Brain microvascular endothelial cell (primary cell): ENCODE results near the gene SHLD1.

Experiments used
- DNase-seq: peaks from one replicate; pipeline ENCODE4 v3.0.0-alpha.2; 2020
- H3K27ac ChIP-seq: fragments of 250-450 bp; sonication (Bioruptor Pico); 2 replicates; pipeline ENCODE4 v1.5.1; 2020; ENCODE audit warnings: mild to moderate bottlenecking, moderate library complexity
- H3K27me3 ChIP-seq: fragments of 250-450 bp; sonication (Bioruptor Pico); replicated peaks from 2 replicates; pipeline ENCODE4 v1.5.1; 2020; ENCODE audit warnings: mild to moderate bottlenecking
- H3K36me3 ChIP-seq: fragments of 250-450 bp; sonication (Bioruptor Pico); replicated peaks from 2 replicates; pipeline ENCODE4 v1.5.1; 2020; ENCODE audit warnings: mild to moderate bottlenecking
- H3K4me3 ChIP-seq: 2 replicates; pipeline ENCODE4 v1.5.1; 2011; ENCODE audit warnings: low read depth, mild to moderate bottlenecking, control low read depth, low read length, moderate library complexity
- CTCF ChIP-seq: IDR thresholded peaks from 2 replicates; pipeline ENCODE4 v1.5.1; 2011; ENCODE audit warnings: low read depth, mild to moderate bottlenecking, moderate library complexity, low read length, control low read depth, inconsistent platforms; ENCODE audit errors: missing control alignments
- in situ Hi-C: cut with HindIII; loops from 2 replicates; pipeline ENCODE4 v1.10.0; 2017; ENCODE audit warnings: low sequenced_read_pairs, low pct_ligation_motif_present

The SHLD1 gene

GRCh38 chr20:5714261-5715041 lies 35.8 kb upstream of the SHLD1 start:
- Histone ChIP-seq H3K4me3 (no peak overlapping the region), H3K27ac (no peak overlapping the region), H3K36me3 (no peaks in the 10 kb centered on the region), H3K27me3 (no peaks in the 10 kb centered on the region)
- in situ Hi-C loops: no loop called here
- peak; percentile 65 for DNase-seq
- no peak for TF ChIP-seq CTCF

GRCh38 chr20:5715071-5715841 lies 34.9 kb upstream of the SHLD1 start:
- in situ Hi-C loops: no loop called here
- H3K27ac ChIP-seq: no peak overlapping the region
- no peak for TF ChIP-seq CTCF
- no peak for DNase-seq
- H3K36me3 ChIP-seq: no peaks in the 10 kb centered on the region
- no peaks in the 10 kb centered on the region for H3K27me3 ChIP-seq
- no peak overlapping the region for H3K4me3 ChIP-seq

GRCh38 chr20:5716953-5717352 lies 33.2 kb upstream of the SHLD1 start:
- in situ Hi-C loops: no loop called here

GRCh38 chr20:5718896-5719595 lies 31.2 kb upstream of the SHLD1 start:
- Histone ChIP-seq H3K27ac (no peak overlapping the region), H3K27me3 (no peaks in the 10 kb centered on the region), H3K4me3 (no peak overlapping the region), H3K36me3 (no peaks in the 10 kb centered on the region)
- no peak for TF ChIP-seq CTCF
- no peak for DNase-seq
- in situ Hi-C loops: no loop called here

More at GRCh38 chr20:5716953-5717352, 33.2 kb upstream of the SHLD1 start:
- H3K27ac ChIP-seq: no peak overlapping the region
- TF ChIP-seq CTCF: no peak
- no peaks in the 10 kb centered on the region for H3K36me3 ChIP-seq
- no peak overlapping the region for H3K4me3 ChIP-seq
- no peaks in the 10 kb centered on the region for H3K27me3 ChIP-seq
- no peak for DNase-seq

GRCh38 chr20:5719861-5720403 lies 30.3 kb upstream of the SHLD1 start:
- in situ Hi-C loops: no loop called here
- Histone ChIP-seq H3K4me3 (no peak overlapping the region), H3K27me3 (no peaks in the 10 kb centered on the region), H3K27ac (no peak overlapping the region), H3K36me3 (no peaks in the 10 kb centered on the region)
- peak; percentile 86 for DNase-seq
- no peak for TF ChIP-seq CTCF
